ENCODE measurements around the gene CSRP2.
A peak's percentile ranks its signal among the peaks of the same experiment; 100 is the strongest.

Gene CSRP2

GRCh38 chr12:76872415-76872814 lies 6.4 kb downstream of the CSRP2 start:
- Histone ChIP-seq H3K27me3 (replicated peaks) (no peaks in the 10 kb centered on the region), H3K4me3 (ENCODE audit: low read depth, low read length) (no peak overlapping the region), H3K27ac (no peak overlapping the region), H3K36me3 (replicated peaks) (no peaks in the 10 kb centered on the region)
- TF ChIP-seq CTCF (IDR thresholded peaks at IDR 0.05; ENCODE audit: low read depth, low read length, missing control alignments) = no peak
- DNase-seq = no peak
- in situ Hi-C loops (cut with HindIII; ENCODE audit: low pct_ligation_motif_present, low sequenced_read_pairs) = no loop called here

- Histone ChIP-seq H3K4me3 (ENCODE audit: low read depth, low read length) (no peak overlapping the region), H3K27me3 (replicated peaks) (no peaks in the 10 kb centered on the region), H3K27ac (no peak overlapping the region), H3K36me3 (replicated peaks) (no peaks in the 10 kb centered on the region)
- in situ Hi-C loops (cut with HindIII; ENCODE audit: low pct_ligation_motif_present, low sequenced_read_pairs) = no loop called here
- TF ChIP-seq CTCF (IDR thresholded peaks at IDR 0.05; ENCODE audit: low read depth, low read length, missing control alignments) = no peak
- no peak for DNase-seq
Observed at GRCh38 chr12:76871742-76872141, 7.1 kb downstream of the CSRP2 start.

- Histone ChIP-seq H3K36me3 (replicated peaks) (no peaks in the 10 kb centered on the region), H3K4me3 (ENCODE audit: low read depth, low read length) (no peak overlapping the region), H3K27me3 (replicated peaks) (no peaks in the 10 kb centered on the region), H3K27ac (no peak overlapping the region)
- in situ Hi-C loops (cut with HindIII; ENCODE audit: low pct_ligation_motif_present, low sequenced_read_pairs) = no loop called here
- no peak for TF ChIP-seq CTCF (IDR thresholded peaks at IDR 0.05; ENCODE audit: low read depth, low read length, missing control alignments)
- no peak for DNase-seq
Observed at GRCh38 chr12:76871082-76871481, 7.7 kb downstream of the CSRP2 start.

GRCh38 chr12:76866726-76867125 lies 12.1 kb downstream of the CSRP2 start:
- in situ Hi-C loops (cut with HindIII; ENCODE audit: low pct_ligation_motif_present, low sequenced_read_pairs) = no loop called here
- H3K27ac ChIP-seq = no peak overlapping the region
- peak; percentile 36 for DNase-seq
- TF ChIP-seq CTCF (IDR thresholded peaks at IDR 0.05; ENCODE audit: low read depth, low read length, missing control alignments) = no peak
- no peak overlapping the region for H3K4me3 ChIP-seq (ENCODE audit: low read depth, low read length)
- H3K27me3 ChIP-seq (replicated peaks) = no peaks in the 10 kb centered on the region
- no peaks in the 10 kb centered on the region for H3K36me3 ChIP-seq (replicated peaks)

- H3K4me3 ChIP-seq (ENCODE audit: low read depth, low read length) = no peak overlapping the region
- H3K27me3 ChIP-seq (replicated peaks) = no peaks in the 10 kb centered on the region
- no peak for TF ChIP-seq CTCF (IDR thresholded peaks at IDR 0.05; ENCODE audit: low read depth, low read length, missing control alignments)
- DNase-seq = no peak
- in situ Hi-C loops (cut with HindIII; ENCODE audit: low pct_ligation_motif_present, low sequenced_read_pairs) = no loop called here
- H3K36me3 ChIP-seq (replicated peaks) = no peaks in the 10 kb centered on the region
- no peak overlapping the region for H3K27ac ChIP-seq
Observed at GRCh38 chr12:76866151-76866567, 12.7 kb downstream of the CSRP2 start.

- no peak overlapping the region for H3K4me3 ChIP-seq (ENCODE audit: low read depth, low read length)
- in situ Hi-C loops (cut with HindIII; ENCODE audit: low pct_ligation_motif_present, low sequenced_read_pairs) = no loop called here
- H3K27me3 ChIP-seq (replicated peaks) = no peaks in the 10 kb centered on the region
- DNase-seq = no peak
- H3K27ac ChIP-seq = no peak overlapping the region
- H3K36me3 ChIP-seq (replicated peaks) = no peaks in the 10 kb centered on the region
- no peak for TF ChIP-seq CTCF (IDR thresholded peaks at IDR 0.05; ENCODE audit: low read depth, low read length, missing control alignments)
Observed at GRCh38 chr12:76864791-76865400, 13.9 kb downstream of the CSRP2 start.
